Activated CD4-positive, alpha-beta memory T cell treated with anti-CD3 and anti-CD28 coated beads, Interleukin-2, amount 10 ng/mL, durations not matched to agents 7 days and 5 days (primary cell): Measurements from ENCODE around the gene ITGA1. TPM values are rescaled to one million over a fixed set of nuclear protein-coding genes. Genes with fewer than 3 reads are reported as not detected.
"Not testable (repeated sequence)": the region's sequence is repeated elsewhere in the genome, so short reads cannot be mapped to it uniquely, and the experiment has no call there.

Experiments
- CTCF ChIA-PET: fragments of 350-600 bp; sonication (Branson Sonifier 250); formaldehyde crosslinking; loops from one replicate; lab custom pipeline; 2021; ENCODE audit warnings: antibody characterized with exemption, inconsistent platforms; lab: Charles Lee
- POLR2A ChIA-PET: fragments of 350-600 bp; sonication (Branson Sonifier 250); formaldehyde crosslinking; loops from one replicate; lab custom pipeline; 2021; ENCODE audit warnings: antibody characterized with exemption; lab: Charles Lee
- DNase-seq: peaks from one replicate; pipeline ENCODE4 v3.0.0-alpha.2; 2020
- H3K27ac Mint-ChIP-seq: one replicate; pipeline ENCODE4 v1.8.0; 2021; ENCODE audit warnings: mild to moderate bottlenecking, mixed read lengths
- H3K27me3 Mint-ChIP-seq: one replicate; pipeline ENCODE4 v1.8.0; 2021; ENCODE audit warnings: mixed read lengths
- H3K36me3 Mint-ChIP-seq: one replicate; pipeline ENCODE4 v1.8.0; 2021; ENCODE audit warnings: low read depth, mixed read lengths
- H3K4me1 Mint-ChIP-seq: one replicate; pipeline ENCODE4 v1.8.0; 2021; ENCODE audit warnings: mixed read lengths
- H3K4me3 Mint-ChIP-seq: one replicate; pipeline ENCODE4 v1.8.0; 2021; ENCODE audit warnings: mild to moderate bottlenecking, mixed read lengths
- H3K9me3 Mint-ChIP-seq: one replicate; pipeline ENCODE4 v1.8.0; 2021; ENCODE audit warnings: mixed read lengths
- total RNA-seq, 2 experiments: library from RNA; stranded (reverse); gene quantifications; one replicate each; pipeline ENCODE4 v1.2.3, GENCODE V29; 2021

The ITGA1 gene
- total RNA-seq, 2 experiments from 2014 or later = 4.9 to 8.0 TPM

GRCh38 chr5:52863715-52864290, 76.1 kb downstream of the ITGA1 start:
- POLR2A ChIA-PET = no interaction called here
- Mint-ChIP-seq H3K9me3 (no peaks in the 10 kb centered on the region), H3K4me1 (no peaks in the 10 kb centered on the region), H3K4me3 (no peak overlapping the region), H3K27me3 (no peaks in the 10 kb centered on the region), H3K36me3 (no peaks in the 10 kb centered on the region), H3K27ac (no peak overlapping the region)
- no peak for DNase-seq
- CTCF ChIA-PET = no interaction called here

GRCh38 chr5:52864371-52864770, 76.7 kb downstream of the ITGA1 start:
- ChIA-PET CTCF (no interaction called here), POLR2A (no interaction called here)
- no peaks in the 10 kb centered on the region for H3K4me1 Mint-ChIP-seq
- H3K36me3 Mint-ChIP-seq = no peaks in the 10 kb centered on the region
- DNase-seq = no peak
- no peaks in the 10 kb centered on the region for H3K27me3 Mint-ChIP-seq
- no peaks in the 10 kb centered on the region for H3K9me3 Mint-ChIP-seq
- no peak overlapping the region for H3K4me3 Mint-ChIP-seq
- no peak overlapping the region for H3K27ac Mint-ChIP-seq

DNA sequence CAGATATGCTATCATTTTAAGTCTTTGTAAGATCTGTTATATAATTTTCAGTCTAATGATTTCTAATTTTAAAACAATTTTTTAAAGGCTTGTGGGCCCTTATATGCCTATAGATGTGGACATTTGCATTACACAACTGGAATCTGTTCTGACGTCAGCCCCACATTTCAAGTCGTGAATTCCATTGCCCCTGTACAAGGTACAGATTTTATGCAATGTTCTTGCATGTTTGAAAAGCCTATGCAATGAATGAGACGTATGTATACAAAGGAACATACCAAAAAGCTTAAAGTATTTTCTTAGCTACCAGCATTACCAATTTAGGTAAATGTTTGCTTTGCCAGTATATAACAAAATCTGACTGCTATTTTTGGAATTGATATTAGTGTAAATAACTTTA, 77.2 kb downstream of the ITGA1 start:
- POLR2A ChIA-PET = no interaction called here

GRCh38 chr5:52865991-52866390, 78.3 kb downstream of the ITGA1 start:
- CTCF ChIA-PET, DNase-seq, H3K27ac Mint-ChIP-seq, H3K4me3 Mint-ChIP-seq, H3K4me1 Mint-ChIP-seq, POLR2A ChIA-PET, H3K9me3 Mint-ChIP-seq, H3K27me3 Mint-ChIP-seq, H3K36me3 Mint-ChIP-seq: not testable (repeated sequence)

More for the DNA sequence above, 77.2 kb downstream of the ITGA1 start:
- CTCF ChIA-PET = no interaction called here
- Mint-ChIP-seq H3K4me3 (no peak overlapping the region), H3K9me3 (no peaks in the 10 kb centered on the region), H3K27me3 (no peaks in the 10 kb centered on the region), H3K36me3 (no peaks in the 10 kb centered on the region), H3K4me1 (no peaks in the 10 kb centered on the region), H3K27ac (no peak overlapping the region)
- no peak for DNase-seq

GRCh38 chr5:52867809-52868208, 80.1 kb downstream of the ITGA1 start:
- CTCF ChIA-PET = interaction anchor here (1.6 kb wide), 1 partner anchor 47 kb away, joined by 3 read pairs; no protein-coding TSS in a partner anchor
- no peaks in the 10 kb centered on the region for H3K4me1 Mint-ChIP-seq

DNA sequence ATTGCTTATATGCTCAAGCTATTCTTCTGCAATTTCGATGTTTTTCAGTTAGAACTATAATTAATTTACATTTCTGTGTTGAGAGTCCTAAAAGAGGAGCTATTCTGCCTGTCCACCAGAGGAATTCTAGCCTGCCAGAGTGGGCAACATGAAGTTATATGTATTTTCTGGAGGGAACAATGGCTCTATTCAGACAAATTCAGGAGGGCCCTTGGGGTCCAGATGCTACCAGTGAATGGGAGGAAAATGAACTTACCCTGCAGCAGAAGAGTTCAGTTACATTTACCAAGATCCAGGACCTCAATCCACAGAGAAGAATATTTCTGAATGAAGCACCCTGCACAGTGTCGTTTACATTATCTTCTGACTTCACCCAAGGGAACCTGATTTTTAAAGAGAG, 80.7 kb downstream of the ITGA1 start:
- no peaks in the 10 kb centered on the region for H3K4me1 Mint-ChIP-seq
- no peak overlapping the region for H3K4me3 Mint-ChIP-seq
- H3K27ac Mint-ChIP-seq = no peak overlapping the region
- no peaks in the 10 kb centered on the region for H3K36me3 Mint-ChIP-seq
- POLR2A ChIA-PET = interaction anchor here (0.5 kb wide), 1 partner anchor 1907 kb away, joined by 3 read pairs; no protein-coding TSS in a partner anchor
- peaks cover 4% of the 10 kb centered on the region for H3K27me3 Mint-ChIP-seq
- no peak for DNase-seq
- CTCF ChIA-PET = interaction anchor here (1.6 kb wide), 1 partner anchor 47 kb away, joined by 3 read pairs; no protein-coding TSS in a partner anchor
- no peaks in the 10 kb centered on the region for H3K9me3 Mint-ChIP-seq

More at GRCh38 chr5:52867809-52868208, 80.1 kb downstream of the ITGA1 start:
- Mint-ChIP-seq H3K27ac (no peak overlapping the region), H3K36me3 (no peaks in the 10 kb centered on the region), H3K4me3 (no peak overlapping the region), H3K27me3 (peaks cover 4% of the 10 kb centered on the region), H3K9me3 (no peaks in the 10 kb centered on the region)
- POLR2A ChIA-PET = no interaction called here
- DNase-seq = no peak

- Mint-ChIP-seq H3K4me3 (no peak overlapping the region), H3K36me3 (no peaks in the 10 kb centered on the region), H3K4me1 (no peaks in the 10 kb centered on the region), H3K27me3 (peaks cover 4% of the 10 kb centered on the region), H3K9me3 (no peaks in the 10 kb centered on the region), H3K27ac (no peak overlapping the region)
- CTCF ChIA-PET = no interaction called here
- POLR2A ChIA-PET = no interaction called here
- DNase-seq = no peak
Measured at GRCh38 chr5:52869391-52869790, 81.7 kb downstream of the ITGA1 start.

- CTCF ChIA-PET = no interaction called here
- Mint-ChIP-seq H3K9me3 (no peaks in the 10 kb centered on the region), H3K4me3 (no peak overlapping the region), H3K4me1 (no peaks in the 10 kb centered on the region), H3K36me3 (no peaks in the 10 kb centered on the region), H3K27ac (no peak overlapping the region), H3K27me3 (peaks cover 4% of the 10 kb centered on the region)
- POLR2A ChIA-PET = no interaction called here
- DNase-seq = no peak
Measured at GRCh38 chr5:52870448-52870847, 82.7 kb downstream of the ITGA1 start.

- no peak for DNase-seq
- Mint-ChIP-seq H3K4me3 (no peak overlapping the region), H3K27me3 (peaks cover 11% of the 10 kb centered on the region), H3K36me3 (no peaks in the 10 kb centered on the region), H3K27ac (no peak overlapping the region), H3K9me3 (no peaks in the 10 kb centered on the region), H3K4me1 (no peaks in the 10 kb centered on the region)
- ChIA-PET POLR2A (no interaction called here), CTCF (no interaction called here)
Measured at GRCh38 chr5:52875827-52876226, 88.1 kb downstream of the ITGA1 start.

- ChIA-PET CTCF (interaction anchor here (0.6 kb wide), 1 partner anchor 1789 kb away, joined by 3 read pairs; no protein-coding TSS in a partner anchor), POLR2A (no interaction called here)
- Mint-ChIP-seq H3K27ac (no peak overlapping the region), H3K27me3 (peaks cover 11% of the 10 kb centered on the region), H3K4me3 (no peak overlapping the region), H3K9me3 (no peaks in the 10 kb centered on the region), H3K4me1 (no peaks in the 10 kb centered on the region), H3K36me3 (no peaks in the 10 kb centered on the region)
- no peak for DNase-seq
Measured at GRCh38 chr5:52876456-52876855, 88.7 kb downstream of the ITGA1 start.

DNA sequence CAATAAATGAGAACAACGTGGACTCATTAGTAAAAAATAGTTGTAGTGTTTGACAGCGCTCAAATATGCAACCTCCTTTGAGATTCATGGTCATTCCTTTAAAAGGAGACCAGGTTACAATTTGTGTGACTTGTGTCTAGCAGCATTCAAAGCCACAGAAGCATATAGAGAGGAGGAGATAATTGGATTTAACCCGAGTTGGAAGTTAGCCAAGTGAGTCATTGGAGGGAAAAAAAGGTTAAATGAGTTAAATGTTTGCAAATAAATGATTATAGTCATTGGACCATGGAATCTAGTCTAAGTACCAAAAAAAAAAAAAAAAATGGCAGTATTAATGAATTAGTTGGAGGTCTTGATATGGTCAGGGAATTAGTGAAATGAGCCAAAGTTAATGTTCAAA, 90.9 kb downstream of the ITGA1 start:
- Mint-ChIP-seq H3K4me1 (no peaks in the 10 kb centered on the region), H3K4me3 (no peak overlapping the region), H3K36me3 (no peaks in the 10 kb centered on the region), H3K9me3 (no peaks in the 10 kb centered on the region), H3K27ac (no peak overlapping the region), H3K27me3 (peaks cover 7% of the 10 kb centered on the region)
- CTCF ChIA-PET = interaction anchor here (0.9 kb wide), 1 partner anchor 70 kb away, joined by 3 read pairs; no protein-coding TSS in a partner anchor
- DNase-seq = no peak
- POLR2A ChIA-PET = no interaction called here

DNA sequence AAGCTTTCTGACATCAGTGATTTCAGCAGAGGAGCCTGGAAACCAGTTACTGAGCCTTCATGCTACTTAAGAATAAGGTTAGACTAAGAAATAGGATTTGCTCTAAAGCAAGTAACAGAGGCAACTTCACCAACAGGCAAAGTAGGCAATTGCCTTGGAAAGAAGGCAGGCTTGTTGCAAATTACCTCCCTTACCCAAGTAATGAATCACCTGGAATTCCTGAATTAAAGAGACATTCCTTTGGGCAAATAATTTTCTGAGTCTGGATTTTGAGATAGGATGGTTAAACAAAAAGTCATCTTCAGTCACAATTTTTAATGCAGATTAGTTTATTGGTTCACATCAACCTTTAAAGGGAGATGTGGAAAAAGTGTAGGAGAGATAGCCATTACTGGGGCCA, 92.8 kb downstream of the ITGA1 start:
- H3K27me3 Mint-ChIP-seq = peaks cover 7% of the 10 kb centered on the region
- POLR2A ChIA-PET = no interaction called here
- CTCF ChIA-PET = no interaction called here

GRCh38 chr5:52881468-52881867, 93.8 kb downstream of the ITGA1 start:
- Mint-ChIP-seq H3K4me1 (no peaks in the 10 kb centered on the region), H3K36me3 (no peaks in the 10 kb centered on the region), H3K27ac (no peak overlapping the region), H3K4me3 (no peak overlapping the region), H3K27me3 (peaks cover 2% of the 10 kb centered on the region), H3K9me3 (no peaks in the 10 kb centered on the region)
- CTCF ChIA-PET = no interaction called here
- no peak for DNase-seq
- POLR2A ChIA-PET = no interaction called here

More for the DNA sequence above, 92.8 kb downstream of the ITGA1 start:
- DNase-seq = no peak
- H3K4me3 Mint-ChIP-seq = no peak overlapping the region
- H3K4me1 Mint-ChIP-seq = no peaks in the 10 kb centered on the region
- H3K27ac Mint-ChIP-seq = no peak overlapping the region
- H3K36me3 Mint-ChIP-seq = no peaks in the 10 kb centered on the region
- H3K9me3 Mint-ChIP-seq = no peaks in the 10 kb centered on the region

- peaks cover 2% of the 10 kb centered on the region for H3K27me3 Mint-ChIP-seq
- ChIA-PET POLR2A (no interaction called here), CTCF (no interaction called here)
- no peak overlapping the region for H3K27ac Mint-ChIP-seq
- no peak for DNase-seq
- no peaks in the 10 kb centered on the region for H3K4me1 Mint-ChIP-seq
- no peaks in the 10 kb centered on the region for H3K9me3 Mint-ChIP-seq
- no peak overlapping the region for H3K4me3 Mint-ChIP-seq
- no peaks in the 10 kb centered on the region for H3K36me3 Mint-ChIP-seq
Measured at GRCh38 chr5:52883110-52883509, 95.4 kb downstream of the ITGA1 start.
